GM21576 (cell line): Measurements from ENCODE around the gene GHSR.

ENCODE experiments used
- ATAC-seq: cut with Tn5 transposase; IDR thresholded peaks from one replicate; pipeline ENCODE4 v1.9.1; 2021; ENCODE audit warnings: mild to moderate bottlenecking, moderate library complexity; ENCODE audit not compliant: unreplicated experiment

The GHSR gene, protein sequence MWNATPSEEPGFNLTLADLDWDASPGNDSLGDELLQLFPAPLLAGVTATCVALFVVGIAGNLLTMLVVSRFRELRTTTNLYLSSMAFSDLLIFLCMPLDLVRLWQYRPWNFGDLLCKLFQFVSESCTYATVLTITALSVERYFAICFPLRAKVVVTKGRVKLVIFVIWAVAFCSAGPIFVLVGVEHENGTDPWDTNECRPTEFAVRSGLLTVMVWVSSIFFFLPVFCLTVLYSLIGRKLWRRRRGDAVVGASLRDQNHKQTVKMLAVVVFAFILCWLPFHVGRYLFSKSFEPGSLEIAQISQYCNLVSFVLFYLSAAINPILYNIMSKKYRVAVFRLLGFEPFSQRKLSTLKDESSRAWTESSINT

DNA sequence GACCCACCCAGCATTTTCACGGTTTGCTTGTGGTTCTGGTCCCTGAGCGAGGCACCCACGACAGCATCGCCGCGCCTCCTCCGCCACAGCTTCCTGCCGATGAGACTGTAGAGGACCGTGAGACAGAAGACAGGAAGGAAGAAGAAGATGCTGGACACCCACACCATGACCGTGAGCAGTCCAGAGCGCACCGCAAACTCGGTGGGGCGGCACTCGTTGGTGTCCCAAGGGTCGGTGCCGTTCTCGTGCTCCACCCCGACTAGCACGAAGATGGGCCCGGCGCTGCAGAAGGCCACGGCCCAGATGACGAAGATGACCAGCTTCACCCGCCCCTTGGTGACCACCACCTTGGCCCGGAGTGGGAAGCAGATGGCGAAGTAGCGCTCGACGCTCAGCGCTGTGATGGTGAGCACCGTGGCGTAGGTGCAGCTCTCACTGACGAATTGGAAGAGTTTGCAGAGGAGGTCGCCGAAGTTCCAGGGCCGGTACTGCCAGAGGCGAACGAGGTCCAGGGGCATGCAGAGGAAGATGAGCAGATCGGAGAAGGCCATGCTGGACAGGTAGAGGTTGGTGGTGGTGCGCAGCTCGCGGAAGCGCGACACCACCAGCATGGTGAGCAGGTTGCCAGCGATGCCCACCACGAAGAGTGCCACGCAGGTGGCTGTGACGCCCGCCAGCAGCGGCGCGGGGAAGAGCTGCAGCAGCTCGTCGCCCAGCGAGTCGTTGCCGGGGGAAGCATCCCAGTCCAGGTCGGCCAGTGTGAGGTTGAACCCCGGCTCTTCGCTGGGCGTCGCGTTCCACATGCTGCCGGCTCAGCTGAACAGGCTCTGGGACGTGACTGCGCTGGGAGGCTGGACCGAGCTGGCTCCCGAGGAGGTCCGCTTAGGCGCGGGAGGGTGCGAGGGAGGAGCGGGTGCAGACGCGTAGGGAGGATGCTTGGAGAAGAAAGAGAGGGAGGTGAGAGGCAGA, at the start of gene GHSR:
Gene GHSR (minus strand): TSS at position 846 of the 969 bp plus-strand sequence. CDS start 43 bp downstream, at position 803.
- no peak for ATAC-seq

DNA sequence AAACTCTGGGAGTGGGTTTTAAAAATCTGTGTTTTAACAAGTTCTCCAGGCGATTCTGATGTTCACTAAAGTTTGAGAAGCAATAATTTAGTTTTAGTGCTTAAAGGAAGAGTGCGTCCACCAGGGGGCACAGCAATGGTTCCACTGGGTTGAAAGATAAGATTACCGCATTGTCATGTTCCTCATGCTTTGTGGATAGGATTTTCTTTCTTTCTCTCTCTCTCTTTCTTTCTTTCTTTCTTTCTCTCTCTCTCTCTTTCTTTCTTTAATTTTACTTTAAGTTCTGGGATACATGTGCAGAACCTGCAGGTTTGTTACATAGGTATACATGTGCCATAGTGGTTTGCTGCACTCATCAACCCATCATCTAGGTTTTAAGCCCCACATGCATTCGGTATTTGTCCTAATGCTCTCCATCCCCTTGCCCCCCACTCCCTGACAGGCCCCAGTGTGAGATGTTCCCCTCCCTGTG, 42.0 kb upstream of the GHSR start:
- peak; percentile 73 for ATAC-seq

DNA sequence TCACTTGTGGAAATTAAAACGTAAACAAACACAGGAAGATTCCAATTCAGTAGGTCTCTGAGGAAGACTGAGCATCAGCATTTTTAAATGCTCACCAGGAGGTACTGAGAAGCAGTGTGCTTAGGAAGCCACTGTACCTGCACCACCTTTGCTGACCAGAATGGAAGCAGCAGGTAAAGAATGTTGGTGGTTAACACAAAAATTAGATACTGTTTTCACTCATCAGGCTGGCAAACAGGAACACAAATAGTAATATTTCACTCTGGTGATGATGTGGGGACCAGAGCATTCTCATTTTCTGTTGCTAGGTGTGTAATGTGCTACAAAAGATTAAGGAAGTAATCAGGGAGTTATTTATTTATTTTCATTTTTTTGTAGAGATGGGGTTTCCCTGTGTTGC, 29.9 kb upstream of the GHSR start:
- ATAC-seq, result no peak

DNA sequence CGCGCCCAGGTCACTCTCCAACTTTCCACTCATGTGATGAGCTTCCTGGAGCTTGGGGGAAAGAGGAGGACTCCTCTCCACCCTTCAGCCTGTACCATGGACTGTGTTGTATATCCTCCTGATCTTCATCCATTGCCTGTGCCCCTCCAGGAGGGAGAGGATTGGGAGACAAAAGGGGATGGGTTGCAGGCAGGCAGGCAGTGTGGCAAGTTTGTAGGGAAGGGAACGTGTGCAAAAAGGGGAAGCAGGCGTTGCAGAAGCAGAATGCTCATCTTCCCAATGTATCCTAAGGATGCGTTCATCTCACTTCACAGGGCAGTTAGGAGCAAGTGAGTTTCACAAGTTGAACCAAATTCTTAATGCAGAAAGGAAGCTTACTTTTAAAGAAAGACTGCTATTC, 28.1 kb upstream of the GHSR start:
- ATAC-seq, result no peak

DNA sequence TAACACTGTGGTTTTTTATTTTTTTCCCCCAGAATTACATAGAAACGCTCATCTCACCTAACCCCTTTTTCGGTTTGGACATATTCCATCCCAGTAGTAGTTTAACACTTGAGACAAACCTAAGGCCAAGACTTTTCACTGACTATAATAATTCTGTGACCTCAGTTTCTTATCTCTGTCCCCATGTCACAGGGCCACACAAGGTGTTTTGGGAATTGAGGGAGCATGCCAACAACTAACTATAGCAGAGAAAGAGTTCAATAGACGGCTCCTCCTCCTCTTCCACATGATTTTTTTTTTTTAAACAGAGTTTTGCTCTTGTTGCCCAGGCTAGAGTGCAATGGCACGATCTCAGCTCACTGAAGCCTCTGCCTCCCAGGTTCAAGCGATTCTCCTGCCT, 27.4 kb upstream of the GHSR start:
- ATAC-seq, result no peak

DNA sequence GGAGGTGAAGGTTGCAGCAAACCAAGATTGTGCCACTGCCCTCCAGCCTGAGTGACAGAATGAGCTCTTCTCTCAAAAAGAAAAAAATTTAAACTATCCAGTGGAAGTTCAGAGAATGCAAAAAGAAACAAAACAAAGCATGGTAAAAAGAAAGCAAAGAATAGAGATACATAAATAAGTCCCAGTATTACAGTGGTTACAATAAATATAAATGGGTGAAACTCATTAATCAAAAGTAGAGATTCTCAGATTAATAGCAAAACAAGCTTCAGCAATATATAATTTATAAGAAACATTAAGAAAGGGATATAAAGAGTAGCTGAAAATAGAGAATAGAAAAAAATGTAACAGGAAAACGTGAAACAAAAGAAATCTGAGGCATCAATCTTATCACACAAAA, 23.6 kb upstream of the GHSR start:
- ATAC-seq, result no peak

DNA sequence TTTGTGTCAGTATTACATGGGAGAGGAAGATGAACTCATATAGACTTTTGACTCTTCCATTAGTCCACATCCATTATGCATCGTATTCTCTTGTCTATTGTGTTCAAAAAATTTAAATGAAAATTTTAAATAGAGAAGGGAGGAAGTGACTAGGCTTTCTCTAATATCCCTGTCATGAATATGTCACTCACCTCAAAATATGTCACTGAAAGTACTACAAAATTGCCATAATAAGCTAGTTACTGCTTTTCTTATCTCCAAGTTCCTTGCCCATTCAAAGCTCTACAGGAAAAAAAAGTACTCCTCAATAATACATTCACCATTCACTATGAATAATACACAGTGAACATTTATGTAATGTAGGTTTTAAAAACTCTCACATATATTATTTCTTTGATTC, 22.3 kb upstream of the GHSR start:
- no peak for ATAC-seq

DNA sequence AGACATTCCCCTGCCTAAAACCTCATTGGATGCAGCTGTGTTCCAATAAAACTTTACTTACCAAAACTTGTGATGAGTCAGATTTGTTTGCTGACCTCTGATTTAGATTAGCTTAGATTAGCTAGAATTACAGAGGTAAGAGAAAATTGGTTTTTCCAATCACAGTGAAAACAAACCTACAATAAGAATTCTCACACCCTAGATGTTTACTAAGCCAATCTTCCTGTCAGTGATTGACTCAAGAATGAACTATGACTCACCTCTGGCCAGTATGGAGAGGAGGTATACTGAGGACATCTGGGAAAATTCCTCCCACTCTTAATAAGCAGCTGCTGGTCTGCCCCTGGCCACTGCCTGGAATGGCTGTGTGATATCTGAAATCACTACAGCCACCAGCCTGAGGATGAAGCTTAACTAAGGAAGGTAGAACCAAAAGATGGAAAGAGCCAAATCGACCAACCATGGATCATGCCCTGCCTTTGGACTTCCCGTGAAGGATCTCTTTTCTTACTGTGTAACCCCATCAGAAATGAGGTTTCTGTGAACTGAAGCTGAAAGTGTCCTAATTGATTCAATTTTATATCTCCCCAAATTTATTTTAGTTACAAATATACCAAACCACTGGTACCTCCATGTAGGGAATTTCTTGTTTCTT, 19.0 kb upstream of the GHSR start:
- ATAC-seq, result no peak

DNA sequence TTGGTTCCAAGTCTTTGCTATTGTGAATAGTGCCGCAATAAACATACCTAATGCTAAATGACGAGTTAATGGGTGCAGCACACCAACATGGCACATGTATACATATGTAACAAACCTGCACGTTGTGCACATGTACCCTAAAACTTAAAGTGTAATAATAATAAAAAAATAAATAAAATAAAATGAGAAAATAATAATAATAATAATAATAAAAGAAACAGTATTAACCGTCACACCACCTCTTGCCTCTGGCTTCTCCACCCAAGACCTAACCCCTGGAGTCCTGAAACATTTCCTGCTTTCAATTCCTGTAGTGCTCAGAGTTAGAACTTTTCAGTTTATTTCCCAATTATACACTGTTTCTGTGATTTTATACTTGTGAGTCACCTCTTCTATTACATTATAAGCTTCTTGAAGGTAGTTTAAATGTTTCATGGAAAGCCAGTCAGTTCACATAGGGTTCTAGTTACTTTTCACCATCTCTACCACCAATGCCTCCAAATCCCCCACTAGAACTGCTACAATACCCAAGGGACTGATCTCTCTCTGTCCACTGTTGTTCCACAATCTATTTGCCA, 18.4 kb upstream of the GHSR start:
- ATAC-seq, result no peak

DNA sequence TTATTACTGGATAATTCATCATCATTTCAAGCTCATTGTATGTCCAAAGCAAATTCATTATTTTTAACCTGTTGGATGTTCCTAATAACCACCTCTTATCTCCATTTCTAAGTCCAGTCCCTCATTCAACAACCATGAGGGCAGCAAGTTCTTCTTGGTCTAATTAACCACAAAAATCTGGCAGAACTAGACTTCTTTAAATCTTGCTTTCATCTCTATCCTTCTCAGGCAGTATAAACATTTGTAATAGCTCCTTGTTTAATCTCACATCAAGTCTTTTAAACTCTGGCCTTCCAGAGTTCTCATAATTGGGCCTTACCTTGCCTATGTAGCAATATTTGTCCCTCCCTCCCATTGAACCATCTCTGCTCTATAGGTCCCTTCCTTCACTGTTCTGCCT, 17.0 kb upstream of the GHSR start:
- ATAC-seq, result no peak

DNA sequence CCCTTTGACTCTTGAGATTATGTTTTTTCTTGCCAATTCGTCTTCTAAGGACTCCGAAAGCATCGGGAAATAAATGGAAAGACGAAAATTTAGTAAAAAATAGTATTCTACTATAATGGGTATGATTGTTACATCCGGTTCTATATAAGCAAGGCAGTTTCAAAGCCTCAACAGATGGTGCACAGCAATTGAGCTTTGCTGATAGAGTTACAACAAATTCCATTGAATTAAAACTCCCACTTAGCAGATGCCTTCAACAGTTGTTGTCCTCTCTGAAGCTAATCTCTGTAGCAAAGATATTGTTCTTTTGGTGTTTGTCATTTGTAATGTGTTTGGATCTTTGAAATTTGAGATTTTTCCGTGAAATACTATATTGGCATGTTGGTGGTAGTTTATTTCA, 16.1 kb upstream of the GHSR start:
- no peak for ATAC-seq

DNA sequence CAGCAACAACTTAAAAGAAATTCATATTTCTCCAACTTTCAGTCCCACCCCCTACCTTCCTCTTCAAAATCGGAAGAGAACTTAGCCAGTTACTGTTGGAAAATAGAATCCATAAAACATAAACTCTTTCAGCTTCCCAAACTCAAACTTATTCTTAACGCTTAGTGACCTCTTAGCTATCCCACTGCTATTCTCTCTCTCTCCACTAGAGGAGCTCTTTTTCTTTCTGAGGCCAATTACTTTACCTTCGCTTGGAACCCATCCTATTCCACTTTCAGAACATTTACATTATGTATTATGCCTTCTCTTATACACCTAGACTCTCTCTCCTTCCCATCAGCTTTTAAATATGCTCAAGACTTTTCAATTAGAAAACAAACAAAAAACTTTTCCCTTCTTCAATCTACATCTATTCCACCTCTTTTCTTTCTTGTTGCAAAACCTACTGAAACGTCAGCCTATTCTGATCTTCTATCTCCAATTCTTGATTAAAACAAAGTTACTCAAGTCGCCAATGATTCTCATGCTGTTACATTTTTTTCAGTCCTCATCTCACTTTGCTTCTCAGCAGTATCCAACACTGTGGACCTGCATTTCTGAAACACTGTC, 13.4 kb upstream of the GHSR start:
- peak; percentile 73 for ATAC-seq

DNA sequence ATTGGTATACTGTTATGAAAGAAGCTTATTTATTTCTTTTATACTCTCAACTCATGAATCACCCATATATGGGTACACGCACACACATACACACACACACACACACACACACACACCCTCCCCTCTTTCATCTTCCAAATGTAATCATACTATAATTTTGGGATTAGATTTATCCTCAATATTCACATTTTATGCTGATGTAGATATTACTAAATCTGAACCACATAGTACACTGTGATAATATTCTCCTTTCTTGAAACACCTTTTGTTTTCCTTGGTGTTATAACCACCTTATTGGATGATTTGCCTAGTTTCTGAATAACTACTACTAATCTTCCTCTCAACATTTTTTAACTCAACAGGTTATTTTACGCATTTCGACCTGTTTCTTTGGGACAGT, 8.1 kb upstream of the GHSR start:
- no peak for ATAC-seq

DNA sequence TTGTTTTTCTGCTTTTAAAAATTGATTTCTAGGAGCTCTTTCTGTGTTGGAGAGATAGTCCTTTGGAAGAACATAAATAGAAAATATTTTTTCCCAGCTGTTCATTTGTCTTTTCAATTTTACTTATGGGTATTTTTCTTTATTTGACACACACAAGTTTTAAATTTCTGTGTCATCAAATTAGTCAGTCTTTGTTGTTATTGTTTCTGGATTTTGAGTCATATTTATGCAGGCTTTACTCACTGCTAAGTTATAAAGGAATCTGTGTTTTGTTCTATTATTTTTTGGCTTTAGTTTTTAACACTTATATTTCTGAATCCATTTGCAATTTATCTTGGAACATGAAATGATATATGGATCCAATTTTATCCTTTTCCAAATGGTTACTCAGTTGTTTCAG, 5.9 kb upstream of the GHSR start:
- no peak for ATAC-seq

DNA sequence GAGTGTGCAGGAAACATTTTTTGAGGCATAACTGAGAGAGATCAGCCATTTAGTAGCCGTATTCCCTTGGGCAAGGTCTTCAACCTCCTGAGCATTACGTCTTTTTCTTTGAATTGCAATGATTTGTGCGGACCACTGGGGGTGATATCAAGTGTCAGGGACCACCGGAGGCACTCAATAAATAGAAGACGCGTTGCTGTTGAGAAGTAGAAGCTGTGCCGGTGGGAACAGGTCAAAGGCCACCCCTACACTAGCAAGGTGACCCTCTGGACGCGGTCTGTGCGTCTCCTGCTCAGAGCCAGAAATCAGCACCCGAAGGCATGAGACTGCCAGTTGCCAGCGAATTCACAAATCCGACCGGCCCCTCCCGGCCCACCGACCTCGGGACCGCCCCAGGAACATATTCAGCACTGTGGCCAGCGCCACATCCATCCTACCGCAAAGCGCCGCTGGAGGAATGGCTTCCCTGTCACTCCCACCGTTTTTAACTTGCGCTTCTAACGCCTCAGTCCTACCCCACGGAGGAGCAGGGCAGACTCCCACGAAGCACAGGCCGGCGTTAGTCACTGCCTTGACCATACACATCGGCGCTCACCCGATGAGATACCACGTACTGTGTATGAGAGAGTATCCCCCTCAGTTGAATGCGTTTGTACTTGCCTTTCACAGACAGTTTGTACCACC, 1.4 kb upstream of the GHSR start:
- ATAC-seq, result no peak

DNA sequence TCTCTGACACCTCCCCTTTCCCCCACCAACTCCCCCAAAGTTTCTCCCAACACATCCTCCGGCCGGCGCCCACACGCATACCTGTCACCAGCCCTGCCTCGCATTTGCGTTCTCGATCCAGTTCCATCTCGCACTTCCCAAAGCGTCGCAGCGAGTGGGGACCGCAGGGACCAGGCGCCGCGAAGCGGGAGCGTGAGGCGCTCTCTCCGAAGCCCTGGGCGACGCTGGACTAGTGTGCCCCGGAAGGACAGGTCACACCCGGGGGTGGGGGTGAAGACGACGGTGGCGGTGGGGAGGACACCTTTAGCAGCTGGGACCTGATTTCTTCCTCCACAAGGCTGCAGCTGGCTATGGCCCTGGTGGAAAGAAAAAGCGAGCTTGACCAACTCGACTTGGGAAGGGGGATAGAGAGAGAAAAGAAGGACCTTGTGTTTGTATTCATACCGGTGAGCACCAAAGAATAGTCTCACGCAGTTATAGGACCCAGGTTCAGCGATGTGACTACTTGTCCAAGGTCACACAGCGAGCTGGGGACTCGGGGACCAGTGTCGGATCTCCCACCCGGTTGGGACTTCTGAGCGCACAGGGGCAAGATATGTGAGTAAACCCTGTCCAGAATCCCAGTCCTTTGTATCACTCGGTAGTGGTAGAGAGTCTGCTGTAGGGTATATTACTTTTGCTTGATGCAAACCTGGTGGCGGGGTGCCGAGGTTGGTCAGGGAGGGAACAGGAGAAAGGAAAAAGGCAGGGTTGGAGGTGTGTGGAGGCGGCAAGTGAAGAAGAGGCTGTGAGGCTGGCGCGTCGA, 607 bp upstream of the GHSR start:
- no peak for ATAC-seq

DNA sequence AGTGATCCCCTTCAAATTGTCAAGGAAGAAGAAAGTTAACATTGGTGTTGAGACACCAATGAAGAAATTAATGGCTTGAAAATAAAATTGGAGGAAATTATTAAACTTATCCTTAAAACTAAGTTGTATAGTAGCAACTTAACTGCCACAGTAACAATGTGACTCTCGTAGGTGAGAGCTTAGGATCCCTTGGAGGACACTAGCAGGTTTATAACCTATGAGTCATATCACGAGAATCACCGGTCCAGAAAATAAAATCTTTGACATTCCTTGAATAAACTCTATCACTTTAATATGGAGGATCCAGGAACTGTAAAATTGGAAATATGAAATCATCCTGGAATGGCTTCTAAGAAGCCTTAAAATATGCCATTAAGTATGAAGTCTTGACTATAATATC, 2.1 kb downstream of the GHSR start:
- no peak for ATAC-seq

DNA sequence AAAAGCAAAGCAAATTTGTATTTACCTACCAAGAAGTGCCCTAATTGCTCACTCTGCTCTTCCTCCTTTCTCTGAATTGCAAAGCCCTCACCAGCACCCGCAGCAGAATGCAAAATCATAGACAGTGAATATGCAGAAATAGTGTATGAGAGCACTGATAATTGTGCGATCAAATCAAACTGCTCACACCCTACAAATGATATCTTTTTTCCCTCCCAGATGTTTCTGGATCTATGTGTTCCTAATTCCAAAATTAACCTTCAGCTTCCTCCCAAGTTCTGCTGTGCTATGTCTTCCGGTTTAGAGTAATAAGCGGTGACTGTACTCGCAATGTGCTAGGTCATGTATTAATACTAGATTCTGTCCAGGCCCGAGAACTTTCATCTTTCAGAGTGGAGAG, 3.4 kb downstream of the GHSR start:
- no peak for ATAC-seq

DNA sequence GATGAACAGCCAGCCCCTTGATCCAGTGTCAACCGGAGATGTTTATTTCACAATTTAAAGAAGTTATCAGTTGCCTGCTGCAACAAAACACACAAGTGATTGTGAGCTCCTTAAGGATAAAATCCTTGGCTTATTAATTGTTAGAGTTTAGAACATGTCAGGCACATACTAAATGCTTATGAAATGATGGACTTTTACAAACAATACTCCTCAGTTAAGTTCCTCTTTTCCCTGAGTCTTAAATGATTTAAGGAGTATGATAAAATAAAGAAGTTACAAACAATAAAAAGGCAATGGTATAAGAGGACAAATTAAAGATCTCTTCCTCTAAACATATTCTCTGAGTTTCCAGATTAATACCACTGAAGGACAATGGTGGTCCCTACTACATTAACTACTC, 5.7 kb downstream of the GHSR start:
- no peak for ATAC-seq
